Cardiac fibroblast (primary cell): ENCODE measurements around the gene TTC27.

ENCODE experiments used
- DNase-seq, 2 donors: peaks; one replicate each; pipeline versions ENCODE4 v3.0.0 to v3.0.0-alpha.2; 2010; ENCODE audit warnings: low read depth in 2 of 2
- H3K4me3 ChIP-seq, 2 donors: replicated peaks in 1 of 2; 1 replicate in 1 of 2; 2 replicates in 1 of 2; pipeline ENCODE4 v1.5.1; 2011; ENCODE audit warnings: low read depth in 2 of 2, low read length in 2 of 2, mild to moderate bottlenecking in 2 of 2, moderate library complexity in 1 of 2
- CTCF ChIP-seq: IDR thresholded peaks from one replicate; pipeline ENCODE4 v1.5.1; 2011; ENCODE audit warnings: low read depth, mild to moderate bottlenecking, low read length, inconsistent platforms

TTC27 gene

GRCh38 chr2:32663864-32664263, 36.0 kb downstream of the TTC27 start:
- no peak for TF ChIP-seq CTCF
- DNase-seq, result peak; percentile 55 to 81
- H3K4me3 ChIP-seq, result no peak overlapping the region

- no peak for DNase-seq
- TF ChIP-seq CTCF, result no peak
- H3K4me3 ChIP-seq, result no peak overlapping the region
Measured at GRCh38 chr2:32666704-32667103, 38.9 kb downstream of the TTC27 start.

- H3K4me3 ChIP-seq, result no peak overlapping the region
- TF ChIP-seq CTCF, result no peak
- no peak for DNase-seq
Measured at GRCh38 chr2:32668254-32668653, 40.4 kb downstream of the TTC27 start.

GRCh38 chr2:32671885-32672533, 44.2 kb downstream of the TTC27 start:
- no peak for TF ChIP-seq CTCF
- H3K4me3 ChIP-seq, result no peak overlapping the region
- no peak for DNase-seq

- no peak overlapping the region for H3K4me3 ChIP-seq
- no peak for TF ChIP-seq CTCF
- peak; percentile 54 to 67 for DNase-seq
Measured at GRCh38 chr2:32678825-32679224, 51.0 kb downstream of the TTC27 start.

- TF ChIP-seq CTCF, result no peak
- no peak overlapping the region for H3K4me3 ChIP-seq
- DNase-seq, result peak in 1 of 2 donors; percentile 8
Measured at GRCh38 chr2:32680942-32681341, 53.1 kb downstream of the TTC27 start.
